SU-DHL-6 (cell line): ENCODE results near the gene SH3RF2.
A peak's percentile ranks its signal among the peaks of the same experiment; 100 is the strongest.

Experiments used
- H2AFZ ChIP-seq: fragments of 200-600 bp; sonication (generic); 2 replicates; pipeline ENCODE4 v1.6.1; 2014; ENCODE audit warnings: low read depth, mild to moderate bottlenecking, moderate library complexity, mixed read lengths, antibody characterized with exemption, low read length; ENCODE audit not compliant: severe bottlenecking
- H3F3A ChIP-seq: fragments of 200-600 bp; shearing (Covaris generic); 2 replicates; pipeline ENCODE4 v1.6.0; 2016; ENCODE audit warnings: antibody characterized with exemption, mild to moderate bottlenecking; ENCODE audit not compliant: insufficient read depth
- H3K27ac ChIP-seq: fragments of 200-600 bp; sonication (generic); 2 replicates; pipeline ENCODE4 v1.5.1; 2016; ENCODE audit warnings: low read depth, mild to moderate bottlenecking, low read length, moderate library complexity, mixed read lengths
- H3K27me3 ChIP-seq: fragments of 200-600 bp; sonication (generic), shearing (Covaris generic); 2 replicates; pipeline ENCODE4 v1.6.0; 2014; ENCODE audit warnings: mild to moderate bottlenecking, low read length
- H3K36me3 ChIP-seq: fragments of 200-600 bp; sonication (generic); 2 replicates; pipeline ENCODE4 v1.6.1; 2014; ENCODE audit warnings: mild to moderate bottlenecking, low read length, mixed read lengths
- H3K4me2 ChIP-seq: fragments of 300-600, 200-600 bp; shearing (Covaris generic), sonication (generic); 2 replicates; pipeline ENCODE4 v1.6.0; 2014; ENCODE audit warnings: low read length, low read depth, mild to moderate bottlenecking; ENCODE audit not compliant: poor library complexity, severe bottlenecking
- H3K4me3 ChIP-seq: fragments of 200-600 bp; sonication (generic); 2 replicates; pipeline ENCODE4 v1.5.1; 2014; ENCODE audit warnings: antibody characterized with exemption, low read length, mild to moderate bottlenecking, mixed read lengths; ENCODE audit not compliant: insufficient read depth, poor library complexity, severe bottlenecking
- H3K79me2 ChIP-seq: fragments of 200-600 bp; sonication (generic); 2 replicates; pipeline ENCODE4 v1.6.1; 2014; ENCODE audit warnings: mild to moderate bottlenecking, low read length, moderate library complexity; ENCODE audit not compliant: insufficient read depth
- H3K9ac ChIP-seq: fragments of 200-600 bp; sonication (generic); 2 replicates; pipeline ENCODE4 v1.7.0; 2014; ENCODE audit warnings: mild to moderate bottlenecking, low read length
- H3K9me2 ChIP-seq: fragments of 200-600 bp; sonication (generic); replicated peaks from 2 replicates; pipeline ENCODE4 v1.6.1; 2014; ENCODE audit warnings: low read length; ENCODE audit not compliant: insufficient read depth
- H3K9me3 ChIP-seq: fragments of 200-600 bp; sonication (generic); 2 replicates; pipeline ENCODE4 v1.6.1; 2014; ENCODE audit warnings: low read length, mixed read lengths; ENCODE audit not compliant: insufficient read depth
- H4K20me1 ChIP-seq: fragments of 200-600 bp; sonication (generic); 2 replicates; pipeline ENCODE4 v1.6.1; 2014; ENCODE audit warnings: low read depth, mild to moderate bottlenecking, antibody characterized with exemption, low read length, moderate library complexity, mixed read lengths
- CTCF ChIP-seq: fragments of 200-600 bp; sonication (generic); IDR thresholded peaks from one replicate; pipeline ENCODE4 v1.5.1; 2017; ENCODE audit warnings: antibody characterized with exemption, mild to moderate bottlenecking, low read length, moderate library complexity; ENCODE audit not compliant: insufficient read depth, poor library complexity, severe bottlenecking
- EZH2phosphoT487 ChIP-seq: fragments of 200-600 bp; sonication (generic), shearing (Covaris generic); conservative IDR thresholded peaks from 2 replicates; pipeline ENCODE4 v1.6.1; 2018; ENCODE audit warnings: mild to moderate bottlenecking, antibody characterized with exemption, low read length, moderate library complexity, mixed read lengths

Gene SH3RF2

GRCh38 chr5:146039420-146039819, 103.0 kb downstream of the SH3RF2 start:
- no peaks in the 10 kb centered on the region for H3K79me2 ChIP-seq
- no peaks in the 10 kb centered on the region for H3K9me3 ChIP-seq
- TF ChIP-seq CTCF = no peak
- no peak for TF ChIP-seq EZH2phosphoT487
- H3K9me2 ChIP-seq = no peaks in the 10 kb centered on the region
- no peak overlapping the region for H3K4me3 ChIP-seq
- no peaks in the 10 kb centered on the region for H3K36me3 ChIP-seq
- H3K4me2 ChIP-seq = no peak overlapping the region
- H3F3A ChIP-seq = no peaks in the 10 kb centered on the region
- no peaks in the 10 kb centered on the region for H3K27me3 ChIP-seq
- H3K9ac ChIP-seq = no peak overlapping the region
- no peak overlapping the region for H2AFZ ChIP-seq
- no peaks in the 10 kb centered on the region for H4K20me1 ChIP-seq
- no peak overlapping the region for H3K27ac ChIP-seq

GRCh38 chr5:146040527-146040926, 104.1 kb downstream of the SH3RF2 start:
- Histone ChIP-seq H3K9ac (no peak overlapping the region), H3K27ac (no peak overlapping the region), H3K36me3 (no peaks in the 10 kb centered on the region), H2AFZ (no peak overlapping the region), H4K20me1 (no peaks in the 10 kb centered on the region), H3K9me3 (no peaks in the 10 kb centered on the region), H3K9me2 (no peaks in the 10 kb centered on the region), H3K79me2 (no peaks in the 10 kb centered on the region), H3K4me2 (no peak overlapping the region), H3K4me3 (no peak overlapping the region), H3F3A (no peaks in the 10 kb centered on the region), H3K27me3 (no peaks in the 10 kb centered on the region)
- TF ChIP-seq EZH2phosphoT487 (no peak), CTCF (no peak)

GRCh38 chr5:146041180-146041789, 104.9 kb downstream of the SH3RF2 start:
- Histone ChIP-seq H3F3A (no peaks in the 10 kb centered on the region), H3K9me3 (no peaks in the 10 kb centered on the region), H4K20me1 (no peaks in the 10 kb centered on the region), H3K4me3 (no peak overlapping the region), H3K27me3 (no peaks in the 10 kb centered on the region), H3K9me2 (no peaks in the 10 kb centered on the region), H3K27ac (no peak overlapping the region), H3K9ac (no peak overlapping the region), H3K36me3 (no peaks in the 10 kb centered on the region), H2AFZ (no peak overlapping the region), H3K79me2 (no peaks in the 10 kb centered on the region), H3K4me2 (no peak overlapping the region)
- TF ChIP-seq CTCF = peak; percentile 18
- TF ChIP-seq EZH2phosphoT487 = no peak
